GM10266 (cell line): ENCODE results near the gene PPP3CA.

Experiments used
- DNase-seq: peaks from one replicate; pipeline ENCODE4 v3.0.0; 2012; ENCODE audit errors: extremely low spot score
- TF ChIP-seq, protein P1 (sequence below): IDR thresholded peaks from 2 replicates; pipeline ENCODE4 v1.5.1; 2012; ENCODE audit warnings: mild to moderate bottlenecking, low read depth; ENCODE audit not compliant: control insufficient read depth, insufficient read depth; ENCODE audit errors: missing control alignments

The PPP3CA gene

DNA sequence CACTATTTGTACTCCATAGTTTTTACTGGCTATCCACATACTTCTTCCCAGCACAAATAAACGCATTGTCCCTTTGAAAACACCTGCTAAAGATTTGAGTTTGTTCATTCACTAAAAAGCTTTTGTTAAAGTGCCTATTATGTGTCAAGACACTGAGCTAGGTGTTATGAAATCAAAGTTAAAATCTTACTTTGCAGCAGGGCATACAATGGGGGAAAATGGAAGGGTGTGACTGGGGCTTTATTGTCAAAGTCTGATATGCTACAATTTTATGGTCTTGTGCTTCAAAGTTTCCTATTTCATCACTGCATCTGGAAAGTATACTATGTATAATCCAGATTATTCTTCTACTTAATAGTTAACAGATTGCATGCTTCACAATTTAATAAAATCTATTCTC is 128.4 kb downstream of the PPP3CA start:
- no peak for DNase-seq
- TF ChIP-seq, protein P1, sequence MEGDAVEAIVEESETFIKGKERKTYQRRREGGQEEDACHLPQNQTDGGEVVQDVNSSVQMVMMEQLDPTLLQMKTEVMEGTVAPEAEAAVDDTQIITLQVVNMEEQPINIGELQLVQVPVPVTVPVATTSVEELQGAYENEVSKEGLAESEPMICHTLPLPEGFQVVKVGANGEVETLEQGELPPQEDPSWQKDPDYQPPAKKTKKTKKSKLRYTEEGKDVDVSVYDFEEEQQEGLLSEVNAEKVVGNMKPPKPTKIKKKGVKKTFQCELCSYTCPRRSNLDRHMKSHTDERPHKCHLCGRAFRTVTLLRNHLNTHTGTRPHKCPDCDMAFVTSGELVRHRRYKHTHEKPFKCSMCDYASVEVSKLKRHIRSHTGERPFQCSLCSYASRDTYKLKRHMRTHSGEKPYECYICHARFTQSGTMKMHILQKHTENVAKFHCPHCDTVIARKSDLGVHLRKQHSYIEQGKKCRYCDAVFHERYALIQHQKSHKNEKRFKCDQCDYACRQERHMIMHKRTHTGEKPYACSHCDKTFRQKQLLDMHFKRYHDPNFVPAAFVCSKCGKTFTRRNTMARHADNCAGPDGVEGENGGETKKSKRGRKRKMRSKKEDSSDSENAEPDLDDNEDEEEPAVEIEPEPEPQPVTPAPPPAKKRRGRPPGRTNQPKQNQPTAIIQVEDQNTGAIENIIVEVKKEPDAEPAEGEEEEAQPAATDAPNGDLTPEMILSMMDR = no peak

DNA sequence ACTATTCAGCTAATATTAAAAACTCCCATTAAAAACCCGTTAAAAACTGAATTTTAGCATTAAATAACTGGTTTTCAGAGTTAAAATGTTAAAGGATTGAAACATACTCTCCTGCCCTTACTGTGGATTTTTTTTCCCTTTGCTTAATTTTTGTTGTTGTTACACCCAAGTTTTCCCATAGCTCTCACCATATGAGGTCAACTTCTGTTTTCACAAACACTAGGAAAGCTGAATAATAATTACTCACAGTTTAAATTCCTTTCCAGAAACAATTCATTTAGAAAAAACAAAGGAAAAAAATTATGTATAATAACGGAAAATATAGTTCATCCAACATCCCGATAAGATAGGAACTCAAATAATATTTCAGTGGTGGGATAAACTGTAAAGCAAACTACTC is 129.0 kb downstream of the PPP3CA start:
- TF ChIP-seq, protein P1 = no peak
- DNase-seq = no peak

DNA sequence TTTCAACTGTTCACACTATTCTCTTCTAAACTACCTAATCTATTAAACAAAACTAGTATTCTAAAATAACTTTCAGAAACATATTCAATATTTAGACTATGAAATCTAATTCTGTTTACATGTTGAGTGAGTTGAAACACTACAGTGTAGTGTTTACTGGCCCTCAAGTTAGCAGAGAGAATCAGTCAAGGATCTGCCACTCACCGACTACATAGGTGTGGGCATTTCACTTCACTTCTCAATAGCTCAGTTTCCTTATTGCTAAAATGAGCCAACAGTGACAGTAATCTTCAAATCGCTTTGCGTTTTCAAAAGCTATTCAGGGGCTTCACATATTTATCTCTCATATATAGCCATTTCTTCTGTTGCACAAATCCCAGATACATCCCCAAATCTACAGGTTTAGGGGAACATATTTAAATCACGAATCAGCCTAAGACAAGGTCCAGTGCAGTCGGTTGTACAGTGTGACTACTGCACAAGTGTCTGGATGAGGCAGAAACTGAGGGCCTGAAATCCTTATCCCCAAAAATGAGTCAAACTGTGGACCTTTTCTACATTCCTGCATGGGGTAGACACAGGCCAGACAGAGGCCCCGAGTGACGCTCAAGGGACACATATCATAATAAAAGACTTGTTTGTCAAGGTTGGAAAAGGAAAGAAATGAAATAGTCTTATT is 129.8 kb downstream of the PPP3CA start:
- no peak for DNase-seq

DNA sequence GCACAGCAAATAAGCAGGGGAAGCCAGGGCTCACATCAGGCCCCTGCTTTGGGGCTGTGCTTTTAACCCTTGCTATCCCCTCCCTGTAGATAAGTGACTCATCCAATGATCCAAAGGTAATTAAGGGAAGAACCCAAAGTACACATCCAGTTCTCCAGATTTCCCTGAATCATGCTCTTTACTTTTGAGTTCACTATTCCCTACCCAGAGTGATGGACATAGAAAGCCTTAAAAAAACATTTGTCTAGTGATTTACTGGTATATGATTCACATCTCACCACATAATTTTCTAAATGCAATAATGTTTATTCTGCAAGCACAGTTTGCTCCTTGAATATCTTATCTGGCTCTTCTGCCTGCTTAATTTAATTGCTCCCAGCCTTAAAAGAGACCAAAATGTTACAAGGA is 136.2 kb downstream of the PPP3CA start:
- DNase-seq = no peak

More for the DNA sequence above, 129.8 kb downstream of the PPP3CA start:
- TF ChIP-seq, protein P1 = no peak

DNA sequence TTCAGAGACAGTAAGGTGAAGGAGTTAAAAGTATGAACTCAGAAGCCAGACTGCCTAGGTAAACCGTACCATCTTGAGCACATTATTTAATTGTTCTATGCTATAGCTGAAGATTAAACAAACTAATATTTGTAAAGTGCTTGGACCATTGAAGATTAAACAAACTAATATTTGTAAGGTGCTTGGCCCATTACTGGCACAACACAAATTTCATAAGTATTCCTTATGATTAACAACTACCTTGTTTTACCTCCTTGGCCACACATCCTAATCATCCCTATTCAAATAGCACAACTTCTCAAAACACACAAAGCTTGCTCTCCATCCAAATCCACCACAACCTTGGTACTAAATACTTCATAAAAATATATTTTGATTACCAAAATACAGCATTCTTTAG is 137.0 kb downstream of the PPP3CA start:
- TF ChIP-seq, protein P1 = no peak
- DNase-seq = no peak

More for the DNA sequence above, 136.2 kb downstream of the PPP3CA start:
- TF ChIP-seq, protein P1 = no peak

DNA sequence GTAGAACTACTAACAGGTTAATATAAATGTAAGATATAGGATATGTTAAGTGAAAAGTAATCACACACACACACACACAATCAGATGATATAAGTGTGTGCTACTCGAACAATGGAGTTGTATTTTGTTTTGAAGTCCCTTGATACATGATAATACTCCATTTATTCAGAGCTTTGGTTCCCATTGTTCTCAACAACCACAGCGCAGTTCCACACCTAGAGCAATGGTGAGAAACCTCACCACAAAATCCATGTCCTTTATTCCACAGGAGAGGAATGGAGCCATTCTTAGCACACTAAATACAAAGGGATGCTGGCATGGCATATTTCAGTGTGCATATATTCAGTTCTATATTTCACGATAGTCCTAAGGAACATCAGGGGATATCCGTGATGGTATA is 139.2 kb downstream of the PPP3CA start:
- TF ChIP-seq, protein P1 = no peak
- no peak for DNase-seq

DNA sequence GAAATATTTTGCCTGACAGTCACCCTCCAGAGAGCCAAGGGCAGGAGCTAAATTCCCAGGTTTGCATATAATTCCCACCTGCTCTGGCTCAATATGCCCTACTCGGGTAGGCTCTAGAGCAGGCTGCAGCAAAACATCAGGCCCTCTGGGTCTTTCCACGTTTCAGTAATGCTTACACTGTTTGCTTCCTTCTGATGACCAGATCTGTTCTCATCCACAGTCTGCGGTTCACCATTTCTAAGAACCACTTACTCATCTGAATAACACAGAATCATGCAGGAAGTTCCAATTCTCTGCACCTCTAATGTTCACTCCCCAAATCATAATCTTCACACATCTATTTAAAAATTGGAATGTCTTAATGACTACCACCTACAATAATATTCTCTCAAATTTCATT is 141.4 kb downstream of the PPP3CA start:
- DNase-seq = no peak
- TF ChIP-seq, protein P1 = no peak
